HG03025 (cell line): ENCODE data around the gene SFMBT2.

Experiments
- ATAC-seq: cut with Tn5 transposase; IDR thresholded peaks from one replicate; pipeline ENCODE4 v1.9.1; 2021; ENCODE audit warnings: mild to moderate bottlenecking, moderate library complexity; ENCODE audit not compliant: unreplicated experiment, low FRiP score

SFMBT2 gene

DNA sequence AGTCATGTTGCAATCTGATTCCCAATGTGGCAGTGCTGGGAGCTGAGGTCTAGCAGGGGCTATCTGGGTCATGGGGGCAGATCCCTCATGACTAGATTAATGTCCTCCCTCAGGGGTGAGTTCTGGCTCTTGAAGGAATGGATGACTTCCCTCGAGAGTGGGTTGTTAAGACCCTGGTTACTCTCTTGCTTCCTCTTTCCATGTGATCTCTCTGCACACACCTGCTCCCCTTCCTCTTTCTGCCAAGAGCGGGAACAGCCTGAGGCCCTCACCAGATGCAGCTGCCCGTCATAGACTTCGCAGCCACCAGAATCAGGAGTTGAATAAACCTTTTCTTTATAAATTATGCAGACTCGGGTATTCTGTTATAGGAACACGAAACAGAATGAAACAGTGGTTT lies 37.8 kb downstream of the SFMBT2 start:
- ATAC-seq = no peak

GRCh38 chr10:7372504-7372903 lies 38.3 kb downstream of the SFMBT2 start:
- no peak for ATAC-seq

DNA sequence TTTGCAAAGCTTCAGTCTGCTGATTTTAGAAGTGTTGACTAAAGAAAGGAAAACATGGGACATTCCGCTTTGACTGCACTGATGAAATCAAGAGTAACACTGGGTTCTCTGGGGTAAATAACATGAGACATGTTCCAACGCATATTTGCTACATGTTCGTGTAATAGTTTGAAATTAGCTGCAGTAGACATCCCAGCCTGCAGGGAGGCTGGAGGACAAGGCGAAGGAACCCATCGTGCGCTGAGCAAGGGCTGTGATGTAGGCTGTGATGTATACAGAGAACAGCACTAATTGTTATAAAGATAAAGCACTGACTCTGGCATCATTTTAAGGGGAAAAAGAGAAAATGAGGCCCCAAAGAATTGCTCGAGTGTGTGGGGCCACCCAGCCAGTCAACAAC lies 40.3 kb downstream of the SFMBT2 start:
- no peak for ATAC-seq

GRCh38 chr10:7365027-7365745 lies 45.6 kb downstream of the SFMBT2 start:
- no peak for ATAC-seq

GRCh38 chr10:7364474-7364873 lies 46.4 kb downstream of the SFMBT2 start:
- ATAC-seq = no peak

DNA sequence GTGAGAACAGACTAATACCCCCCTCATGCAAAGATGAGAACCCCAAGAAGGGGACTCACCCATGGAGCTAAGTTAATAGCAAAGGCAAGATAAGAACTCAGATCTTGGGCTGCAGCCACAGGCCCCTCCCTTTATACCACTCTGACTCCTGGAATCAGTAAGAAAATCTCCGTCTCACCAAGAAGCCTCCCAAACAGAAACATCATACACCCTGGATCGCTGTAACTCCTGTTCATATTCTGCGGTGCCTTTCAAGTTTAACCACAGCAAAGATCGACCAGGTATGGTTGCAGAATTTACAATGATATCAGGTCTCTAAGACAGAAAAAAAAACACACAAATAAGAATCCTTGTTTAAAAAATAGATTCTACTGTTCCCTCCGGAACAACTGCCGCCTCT lies 47.1 kb downstream of the SFMBT2 start:
- ATAC-seq = no peak

DNA sequence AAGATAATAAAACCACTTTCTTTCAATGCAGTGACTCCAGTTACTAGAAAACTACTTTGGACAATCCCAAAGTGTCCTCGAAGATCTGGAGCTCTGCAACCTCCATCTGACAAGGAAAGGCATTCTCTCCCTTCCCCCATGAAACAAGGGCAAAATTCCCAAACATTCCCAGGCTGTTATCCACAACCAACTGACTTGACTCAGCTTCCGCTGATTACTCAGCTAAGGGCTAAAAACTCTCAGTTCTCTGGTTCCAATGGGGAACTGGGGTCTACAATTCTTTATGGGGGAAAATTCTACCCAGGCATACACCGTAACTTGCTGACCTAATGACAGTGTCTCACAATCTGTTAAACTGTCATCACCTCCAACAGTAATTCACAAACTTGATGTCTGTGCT lies 48.4 kb downstream of the SFMBT2 start:
- no peak for ATAC-seq

GRCh38 chr10:7361316-7361715 lies 49.5 kb downstream of the SFMBT2 start:
- ATAC-seq = no peak

- no peak for ATAC-seq
Measured at GRCh38 chr10:7359954-7360353, 50.9 kb downstream of the SFMBT2 start.

DNA sequence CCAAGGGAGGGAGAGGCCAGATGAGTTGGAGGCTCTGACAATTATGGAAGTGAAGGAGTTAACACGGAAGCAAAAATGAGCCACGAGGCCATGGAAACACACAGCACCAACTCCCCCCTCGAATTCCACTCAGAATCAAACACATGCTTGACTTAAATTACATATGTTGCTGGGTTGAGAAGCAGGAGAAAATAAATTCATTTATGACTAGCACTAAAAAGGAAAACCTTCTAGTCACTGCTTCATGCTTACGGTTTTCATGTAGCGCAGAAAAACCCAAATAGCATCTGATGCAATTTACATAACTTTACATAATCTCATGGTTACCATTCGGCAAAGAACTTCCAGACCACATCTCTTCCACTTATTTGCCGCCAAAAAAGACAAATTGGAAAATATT lies 51.5 kb downstream of the SFMBT2 start:
- ATAC-seq = no peak

- no peak for ATAC-seq
Measured at GRCh38 chr10:7357193-7357592, 53.6 kb downstream of the SFMBT2 start.

DNA sequence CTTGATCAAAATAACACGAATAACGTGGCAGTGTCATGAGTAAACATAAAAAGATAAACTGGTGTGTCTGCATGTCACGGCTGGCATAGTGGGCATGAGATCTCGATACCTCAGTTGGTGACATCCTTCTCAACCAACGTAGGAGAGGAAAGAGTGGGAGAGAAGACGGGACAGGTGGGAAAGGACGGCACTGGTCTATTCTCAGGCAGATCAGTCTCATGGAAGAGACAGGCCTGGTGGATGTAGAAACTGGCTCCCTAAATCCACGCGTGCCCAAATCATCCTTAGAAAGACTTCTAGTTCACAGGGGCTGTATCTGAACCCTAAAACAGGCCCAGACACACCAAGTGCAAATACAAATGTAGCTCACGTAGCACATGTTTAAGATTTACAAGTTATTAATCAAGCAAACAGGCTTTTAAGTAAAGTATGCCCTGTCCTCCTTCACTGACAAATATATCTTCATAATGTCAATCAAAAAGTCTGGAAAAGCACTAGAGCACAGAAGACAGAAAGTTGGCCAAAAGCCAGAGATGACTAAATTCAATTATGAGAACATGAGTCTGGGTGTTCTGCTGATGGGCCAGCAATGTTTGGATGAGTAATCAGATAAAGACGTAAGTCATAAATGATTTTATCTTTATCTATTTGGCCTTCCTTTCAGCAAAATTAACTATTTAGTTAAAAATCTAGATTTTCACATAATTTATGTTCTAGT lies 56.3 kb downstream of the SFMBT2 start:
- ATAC-seq = no peak

DNA sequence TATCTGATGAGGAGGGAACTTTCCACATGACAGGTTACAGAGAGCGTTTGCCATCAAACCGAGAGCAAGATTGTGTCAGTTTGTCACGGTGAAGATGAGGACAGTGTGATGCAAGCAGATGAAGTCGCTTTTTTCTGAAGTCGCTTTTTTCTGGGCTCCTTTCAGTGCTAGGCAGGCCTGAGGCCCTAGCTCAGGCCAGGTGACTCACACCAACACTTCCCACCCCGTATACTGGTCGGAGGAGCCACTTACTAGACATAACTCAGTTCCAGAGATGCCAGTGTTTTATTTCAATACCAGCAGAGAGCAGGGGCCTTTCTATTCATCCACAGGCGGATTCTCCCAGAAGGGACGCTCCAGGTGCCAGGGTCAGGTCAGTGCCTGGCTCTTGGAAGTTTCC lies 58.9 kb downstream of the SFMBT2 start:
- ATAC-seq = no peak

- no peak for ATAC-seq
Measured at GRCh38 chr10:7350541-7351195, 60.2 kb downstream of the SFMBT2 start.

DNA sequence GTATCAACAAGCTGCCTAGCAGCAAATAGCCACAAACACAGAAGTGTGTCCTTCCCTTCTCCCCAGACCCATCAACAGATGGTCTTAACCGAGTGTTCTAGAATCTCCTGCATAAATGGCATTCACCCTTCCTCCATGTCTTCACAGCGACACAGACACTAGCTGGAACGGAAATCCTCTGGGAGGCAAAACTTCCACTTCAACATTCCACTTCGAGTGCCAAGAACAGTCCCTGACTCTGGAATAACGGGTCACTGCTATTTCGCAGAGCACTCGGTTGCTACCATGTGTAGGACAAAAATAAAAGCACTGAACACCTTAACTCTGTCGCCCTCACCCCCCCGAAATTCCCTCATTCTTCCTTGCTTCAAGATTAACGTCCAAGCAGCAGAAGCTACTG lies 65.1 kb downstream of the SFMBT2 start:
- ATAC-seq = no peak

DNA sequence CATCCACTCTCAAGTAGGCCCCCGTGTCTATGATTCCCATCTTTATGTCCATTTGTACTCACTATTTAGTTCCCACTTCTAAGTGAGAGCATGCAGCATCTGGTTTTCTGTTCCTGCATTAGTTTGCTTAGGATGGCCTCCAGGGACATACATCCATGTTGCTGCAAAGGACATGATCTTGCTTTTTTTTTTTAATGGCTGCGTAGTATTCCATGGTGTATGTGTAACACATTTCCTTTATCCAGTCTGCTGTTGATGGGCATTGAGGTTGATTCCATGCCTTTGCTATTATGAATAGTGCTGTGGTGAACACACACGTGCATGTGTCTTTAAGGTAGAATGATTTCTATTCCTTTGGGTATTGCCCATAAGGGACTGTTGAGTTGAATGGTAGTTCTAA lies 67.8 kb downstream of the SFMBT2 start:
- no peak for ATAC-seq

DNA sequence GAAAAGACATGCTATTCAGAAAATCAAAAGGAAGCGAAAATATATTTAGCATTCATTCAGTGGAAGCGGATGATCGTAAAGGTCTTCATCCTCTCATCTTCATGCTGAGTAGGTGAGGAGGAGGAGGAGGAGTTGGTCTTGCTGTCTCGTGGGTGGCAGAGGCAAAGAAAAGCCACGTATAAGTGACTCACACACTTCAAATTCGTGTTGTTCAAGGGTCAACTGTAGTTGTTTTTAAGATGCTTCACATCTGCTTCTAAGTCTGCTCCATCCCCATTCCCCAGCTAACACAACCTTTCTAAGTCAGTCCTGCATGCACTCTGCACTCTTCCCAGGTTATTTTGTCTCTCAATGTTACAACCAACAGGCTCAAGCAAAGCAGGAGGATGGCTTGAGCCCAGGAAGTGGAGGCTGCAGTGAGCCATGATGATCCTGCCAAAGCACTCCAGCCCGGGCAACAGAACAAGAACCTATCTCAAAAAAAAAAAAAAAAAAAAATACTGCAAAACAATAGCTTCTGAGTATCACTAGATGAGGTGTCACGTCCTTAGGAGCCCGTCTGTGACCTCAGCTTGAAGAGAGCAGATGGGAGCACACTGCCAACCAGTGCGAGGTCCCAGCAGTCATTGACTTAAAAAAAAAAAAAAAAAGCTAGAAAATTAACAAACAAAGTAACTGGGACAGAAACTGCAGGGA lies 70.5 kb downstream of the SFMBT2 start:
- ATAC-seq = no peak

DNA sequence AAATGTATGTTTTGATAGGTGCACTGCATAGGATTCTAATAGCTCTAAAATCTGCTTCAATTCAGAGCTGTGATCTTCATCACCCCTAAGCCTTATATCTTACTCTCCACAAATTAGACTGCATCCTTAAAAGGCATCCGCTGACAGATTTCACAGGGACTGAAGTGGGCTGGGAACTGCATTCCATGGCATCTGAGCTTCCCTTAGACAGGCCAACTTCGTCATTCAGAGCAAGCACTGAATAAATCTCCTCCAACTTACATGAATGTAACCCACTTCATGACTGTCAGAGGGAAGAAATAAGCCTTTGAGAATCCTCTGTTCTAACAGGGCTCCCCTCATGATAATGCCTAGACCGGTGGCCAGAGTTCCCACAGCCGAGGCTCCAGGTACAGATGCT lies 71.3 kb downstream of the SFMBT2 start:
- ATAC-seq = no peak

GRCh38 chr10:7338469-7338868 lies 72.4 kb downstream of the SFMBT2 start:
- ATAC-seq = no peak

GRCh38 chr10:7337431-7338171 lies 73.2 kb downstream of the SFMBT2 start:
- peak; percentile 86 for ATAC-seq
